ENCODE data around the gene CLIC1. TPM values are rescaled to one million over a fixed set of nuclear protein-coding genes. Genes with fewer than 3 reads are reported as not detected.
A peak's percentile ranks its signal among the peaks of the same experiment; 100 is the strongest.

Gene CLIC1
- polyA plus RNA-seq, 10 donors: 114 to 181 (median 138) TPM

DNA sequence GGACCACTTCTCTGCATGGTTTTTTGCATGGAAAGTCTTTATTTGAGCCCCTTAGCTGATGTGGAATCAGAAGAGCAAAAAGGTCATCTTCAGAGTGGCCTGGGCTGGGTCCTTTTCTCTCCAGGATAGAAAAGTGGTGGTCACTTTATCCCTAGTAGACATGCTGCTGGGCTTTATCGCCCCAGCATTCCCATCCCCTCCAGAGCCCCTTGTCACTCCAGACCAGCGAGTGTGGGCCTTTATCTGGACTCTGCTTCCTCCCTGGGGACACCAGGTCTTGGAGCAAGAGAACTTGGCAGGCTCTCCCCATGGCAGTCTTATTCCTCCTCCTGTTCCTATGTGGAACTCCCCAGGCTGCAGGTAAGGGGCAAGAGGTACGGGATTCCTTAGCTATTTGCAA, 29.7 kb downstream of the CLIC1 start, which contains the start of gene LY6G6F:
Gene LY6G6F (plus strand): TSS at position 268 of the 400 bp plus-strand sequence. CDS start 41 bp downstream, at position 309.
- no peak for DNase-seq

- no peak for DNase-seq
These were observed 30.4 kb downstream of the CLIC1 start for GRCh38 chr6:31705931-31706330.

DNA sequence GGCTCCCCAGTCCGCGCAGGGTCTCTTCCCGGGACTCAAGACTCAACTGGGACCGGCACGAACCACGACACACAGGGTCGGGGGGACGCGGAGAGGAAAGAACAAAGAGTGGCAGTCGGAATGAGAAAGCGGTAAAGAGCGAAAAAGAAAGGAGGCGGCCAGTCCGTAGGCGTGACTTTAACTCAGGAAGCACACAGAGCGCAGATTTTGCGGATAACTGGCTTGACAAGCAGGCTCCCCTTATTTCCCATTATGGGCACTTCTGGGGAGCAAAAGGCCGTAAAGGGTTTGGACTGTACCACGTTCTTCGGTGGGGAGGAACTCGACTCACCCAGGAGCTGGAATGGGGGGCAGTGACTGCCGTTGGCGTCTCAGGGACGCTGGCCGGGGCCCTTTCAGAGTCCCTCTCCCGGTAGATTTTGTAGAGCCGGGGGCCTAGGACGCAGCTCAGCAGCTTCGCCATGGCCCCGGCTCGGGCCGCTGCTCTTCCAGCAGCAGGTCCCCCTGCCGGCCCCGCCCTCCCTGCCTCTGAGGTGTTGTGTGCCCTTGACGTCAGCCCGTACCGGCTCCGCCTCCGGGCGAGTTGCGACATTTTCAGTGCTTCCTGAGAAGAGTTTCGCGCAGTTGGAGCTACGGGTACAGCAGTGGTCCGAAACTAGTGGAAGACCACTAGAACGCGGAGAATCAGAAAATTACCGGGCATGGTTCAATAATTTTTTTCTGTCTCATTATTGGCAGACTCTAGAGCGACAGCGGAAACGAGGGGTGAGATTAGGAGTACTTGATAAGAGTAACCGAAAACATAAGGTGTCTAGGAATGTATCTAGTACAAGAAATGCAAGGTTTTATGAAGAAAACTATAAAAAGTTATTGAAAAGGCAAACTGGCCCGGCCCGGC, 33.3 kb downstream of the CLIC1 start, which contains the start of gene ABHD16A:
Gene ABHD16A (minus strand): TSS at position 506 of the 898 bp plus-strand sequence. CDS start 43 bp downstream, at position 463.
- peak; percentile 99 to 100 (median 99) for DNase-seq

DNA sequence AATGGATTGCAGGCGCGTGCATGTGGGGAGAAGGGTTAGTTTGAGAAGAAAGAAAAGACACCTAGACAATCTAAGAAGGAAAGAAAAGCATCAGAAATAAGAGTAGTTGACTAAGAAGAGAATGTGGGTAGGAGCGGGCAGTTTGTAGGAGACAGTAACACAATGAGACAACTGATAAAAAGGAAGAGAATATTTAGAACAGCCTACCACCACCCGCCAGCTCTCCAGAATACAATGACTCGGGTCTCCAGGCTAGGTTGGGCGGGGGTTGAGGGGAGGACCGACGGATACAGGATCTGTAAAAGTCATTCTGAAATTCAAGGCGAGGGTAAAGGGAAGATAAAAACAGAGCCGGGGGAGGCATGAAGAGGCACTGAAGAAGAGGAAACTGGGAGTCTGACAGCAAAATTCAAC, 33.9 kb downstream of the CLIC1 start:
- DNase-seq: no peak

- DNase-seq: peak; percentile 62 to 78 (median 74)
These were observed 34.5 kb downstream of the CLIC1 start for GRCh38 chr6:31701666-31702404.

- no peak for DNase-seq
These were observed 35.5 kb downstream of the CLIC1 start for GRCh38 chr6:31700740-31701401.

DNA sequence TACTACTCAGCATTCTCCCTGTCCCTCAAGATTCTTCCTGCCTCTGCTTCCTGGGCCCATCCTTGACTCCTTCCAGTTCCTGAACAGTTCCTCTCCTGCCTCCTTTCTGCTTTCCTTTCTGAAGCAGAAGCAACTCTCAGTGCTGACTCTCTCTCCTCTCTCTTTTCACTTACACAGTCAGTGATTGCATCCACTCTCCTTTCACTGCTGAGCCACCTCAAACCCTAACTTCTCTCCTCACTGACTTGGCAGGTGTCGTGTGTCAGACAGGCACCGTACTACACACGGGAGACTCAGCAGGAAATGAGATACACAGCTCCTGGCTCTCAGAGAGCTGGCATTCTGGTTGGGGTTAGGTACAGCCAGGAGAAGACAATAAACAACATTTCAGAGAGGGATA, 38.8 kb downstream of the CLIC1 start:
- no peak for DNase-seq

DNA sequence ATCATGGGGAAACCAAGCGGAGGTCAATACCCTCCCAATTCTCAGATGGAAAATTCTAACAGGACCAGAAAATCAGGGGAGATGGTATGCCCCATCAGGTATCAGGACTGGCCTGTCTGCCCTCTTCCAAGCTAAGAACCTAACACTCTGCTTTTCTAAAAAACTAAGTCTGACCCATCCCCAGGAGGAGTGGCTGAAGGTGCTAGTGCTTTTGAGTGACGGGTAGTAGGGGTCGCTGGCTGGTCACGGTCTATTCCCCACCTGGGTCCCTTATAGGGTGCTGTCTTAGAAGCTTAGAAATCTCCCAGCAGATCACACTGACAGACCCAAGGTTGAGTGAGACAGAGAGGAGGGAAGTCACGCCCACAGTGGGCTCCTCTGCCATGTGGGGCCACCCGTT, 42.8 kb downstream of the CLIC1 start:
- no peak for DNase-seq

GRCh38 chr6:31692886-31693285, 43.4 kb downstream of the CLIC1 start:
- no peak for DNase-seq

GRCh38 chr6:31692353-31692752, 44.0 kb downstream of the CLIC1 start:
- no peak for DNase-seq

DNA sequence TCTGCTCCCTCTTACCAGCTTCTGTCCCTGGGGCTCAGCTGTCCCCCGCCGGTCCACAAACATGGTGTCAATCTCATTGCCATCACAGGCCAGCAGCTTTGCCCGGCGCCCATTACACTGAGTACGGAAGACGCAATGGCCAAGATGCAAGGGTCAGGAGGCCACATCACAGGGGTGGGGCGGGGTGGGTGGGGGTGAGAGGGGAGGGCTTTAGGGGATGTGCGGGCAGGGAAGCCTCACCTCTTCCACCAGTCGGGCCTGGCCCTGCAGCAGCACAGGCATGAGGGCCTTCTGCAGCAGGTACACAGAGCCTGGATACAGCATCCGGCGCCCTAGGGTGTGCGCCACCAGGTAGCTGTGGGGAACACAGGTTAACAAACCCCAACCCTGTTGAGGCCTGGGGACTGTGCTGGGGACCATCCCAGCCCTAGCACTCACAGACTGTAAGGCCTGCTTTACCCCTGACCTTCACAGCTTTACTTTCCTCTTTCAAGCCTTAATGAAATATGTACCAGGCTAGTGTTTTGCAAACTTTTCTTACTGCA, 44.7 kb downstream of the CLIC1 start:
- no peak for DNase-seq

DNA sequence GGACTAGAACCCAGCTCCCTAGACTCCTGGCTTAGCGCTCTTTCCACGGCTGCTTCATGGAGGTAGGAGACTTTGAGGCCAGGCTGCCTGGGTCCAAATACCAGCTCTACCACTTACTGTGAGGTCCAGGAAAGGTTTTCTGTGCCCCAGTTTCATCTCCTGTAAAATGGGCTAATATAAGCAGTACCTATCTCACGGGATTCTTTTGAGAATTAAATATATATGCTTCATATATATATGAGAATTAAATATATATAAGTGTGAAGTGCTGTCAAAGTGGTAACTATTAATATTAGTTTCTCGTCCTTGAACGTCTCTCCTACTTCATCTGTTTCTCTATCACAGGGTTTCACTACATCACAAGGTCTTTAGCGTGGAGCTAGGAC, 45.3 kb downstream of the CLIC1 start:
- DNase-seq: no peak

DNA sequence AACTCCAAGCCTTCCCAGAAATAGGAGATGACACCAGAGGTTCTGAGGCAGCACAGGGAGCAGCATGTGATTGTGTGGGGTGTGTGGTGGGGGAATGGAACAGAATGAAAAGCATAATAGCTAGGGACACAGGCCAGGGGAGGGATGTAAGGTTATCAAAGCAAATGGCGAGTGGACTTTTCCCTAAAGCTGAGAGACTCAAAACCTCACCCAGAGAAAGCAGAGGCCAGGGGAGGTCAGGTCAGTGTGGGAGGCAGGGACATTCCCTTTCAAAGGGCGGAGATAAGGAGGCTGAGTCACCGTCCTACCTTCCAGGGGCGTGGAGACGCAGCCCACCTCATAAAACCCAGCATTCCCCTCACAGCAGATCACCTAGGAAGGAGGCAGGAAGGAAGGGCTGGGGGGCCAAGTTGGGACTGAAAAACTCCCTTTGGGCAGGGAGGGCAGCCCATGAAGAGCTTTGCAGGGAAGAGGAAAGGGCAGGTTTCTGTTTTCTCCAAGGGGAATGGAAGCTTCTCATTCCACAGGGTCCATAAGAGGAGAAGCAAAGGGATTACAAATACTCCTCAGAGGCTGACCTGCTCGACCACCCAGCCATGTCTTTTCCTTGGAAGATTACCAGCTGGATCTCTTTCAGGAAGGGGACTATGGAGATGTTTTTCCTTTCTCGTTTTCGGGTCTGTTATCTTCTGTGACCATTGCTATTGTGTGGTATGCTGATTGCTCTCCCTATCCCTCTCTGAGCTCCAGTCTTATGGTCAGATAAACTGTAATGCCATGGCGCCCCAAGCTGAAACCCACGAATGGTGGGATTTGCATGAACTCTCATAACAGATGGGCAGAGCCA, 45.9 kb downstream of the CLIC1 start:
- no peak for DNase-seq

DNA sequence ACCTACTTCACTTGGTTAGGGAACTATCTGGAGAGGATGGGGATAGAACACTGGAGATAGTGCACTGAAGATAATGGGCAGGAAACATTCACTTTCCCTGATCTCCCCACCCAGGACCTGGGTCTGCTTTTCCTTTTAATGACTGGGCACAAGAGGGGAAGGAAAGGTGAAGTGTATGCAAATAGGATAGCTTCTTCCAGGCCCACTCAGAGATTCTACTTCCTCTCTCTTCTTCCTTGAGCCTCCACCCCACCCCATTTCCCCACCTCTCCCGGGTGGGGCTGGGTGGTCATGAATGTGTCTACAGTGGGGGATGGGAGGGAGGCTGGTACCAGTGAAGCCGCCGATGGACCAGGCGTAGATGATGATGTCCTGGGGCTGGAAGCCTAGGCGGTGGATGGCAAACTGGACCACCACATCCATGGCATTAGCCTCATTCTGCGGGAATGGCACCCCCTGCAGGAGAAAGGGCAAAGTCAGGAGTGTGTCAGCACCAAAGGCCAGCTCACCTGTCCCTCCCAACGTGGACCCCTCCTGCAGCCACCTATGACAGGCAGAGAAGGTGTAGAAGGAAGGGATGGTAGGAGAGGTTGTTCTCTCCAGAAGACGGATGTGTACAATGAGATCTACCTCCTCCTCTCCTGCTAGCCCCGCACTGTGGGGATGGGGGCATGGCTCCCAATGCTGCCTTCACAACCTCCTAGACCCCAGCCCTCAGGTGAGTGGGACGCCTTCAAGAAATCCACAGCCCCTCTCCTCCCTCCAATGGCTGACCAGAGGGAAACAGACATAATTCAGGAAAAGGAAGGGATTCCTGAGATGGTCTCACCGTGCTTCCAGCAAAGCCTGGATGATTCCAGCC, 46.9 kb downstream of the CLIC1 start:
- DNase-seq: no peak

GRCh38 chr6:31687860-31688693, 48.3 kb downstream of the CLIC1 start:
- DNase-seq: no peak

GRCh38 chr6:31687321-31687720, 49.0 kb downstream of the CLIC1 start:
- no peak for DNase-seq

DNA sequence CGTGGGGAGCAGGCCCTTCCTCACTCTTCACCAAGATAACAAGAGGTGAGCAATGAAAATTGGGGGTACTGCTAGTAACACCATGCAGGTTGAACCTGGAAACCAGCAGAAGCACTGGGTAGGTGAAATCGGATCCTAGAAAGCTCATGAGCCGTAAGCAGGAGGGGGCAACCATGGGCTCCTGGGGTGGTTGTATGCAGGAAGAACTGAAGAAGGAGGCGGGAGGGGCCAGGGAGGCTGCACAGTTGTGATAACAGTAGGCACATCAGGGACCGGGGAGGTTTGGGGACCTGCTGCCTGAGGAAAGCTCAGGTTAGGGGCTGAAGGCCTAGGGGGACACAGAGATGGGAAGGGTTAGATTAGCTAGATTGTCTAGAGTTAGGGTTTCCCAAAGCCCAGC, 49.8 kb downstream of the CLIC1 start:
- no peak for DNase-seq

- DNase-seq: peak in 1 of 3 donors; percentile 33
These were observed 52.7 kb downstream of the CLIC1 start for GRCh38 chr6:31683591-31683990.

DNA sequence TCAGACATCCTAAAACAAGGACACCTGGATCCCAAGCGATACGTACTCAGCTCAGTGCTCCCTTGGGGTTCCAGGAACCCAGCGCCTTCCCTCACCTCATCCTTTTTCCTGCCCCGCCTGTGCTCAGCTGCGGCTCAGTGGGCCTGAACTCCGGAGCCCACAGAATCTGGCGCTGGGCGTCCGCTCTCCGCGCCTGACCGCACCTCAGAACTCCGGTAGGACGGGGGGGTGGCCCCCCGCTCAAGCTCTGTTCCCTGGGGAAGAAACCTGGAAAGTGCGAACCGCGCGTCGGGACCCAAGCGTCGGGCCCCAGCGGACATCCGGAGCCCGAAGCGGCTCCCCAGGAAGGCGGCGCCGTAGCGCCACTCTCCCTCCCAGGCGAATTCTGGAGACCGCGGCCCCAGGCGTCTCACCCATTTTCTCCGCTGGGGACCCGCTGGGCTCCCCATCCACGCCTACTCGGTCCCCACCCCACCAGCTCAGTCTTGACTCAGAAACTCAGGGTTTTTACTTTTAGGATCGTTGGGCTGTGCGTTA, 55.1 kb downstream of the CLIC1 start:
- DNase-seq: no peak
